OCI-LY7 (cell line): ENCODE results near the gene PLXNA4. TPM values are rescaled to one million over a fixed set of nuclear protein-coding genes. Genes with fewer than 3 reads are reported as not detected.

Experiments
- BruUV-seq: library from RNA; stranded (reverse); fragments of 400-500 nt; replicated peaks from 2 replicates; lab custom pipeline; 2021; lab: Mats Ljungman, UMichigan
- CTCF ChIA-PET: fragments of 300-600 bp; sonication (Branson Sonifier 250); formaldehyde crosslinking; loops from one replicate; lab custom pipeline; 2022; ENCODE audit warnings: antibody characterized with exemption; ENCODE audit not compliant: unreplicated experiment; lab: Charles Lee
- POLR2A ChIA-PET: fragments of 300-600 bp; sonication (Branson Sonifier 250); formaldehyde crosslinking; loops from one replicate; lab custom pipeline; 2022; ENCODE audit warnings: antibody characterized with exemption; lab: Charles Lee
- DNase-seq: peaks from one replicate; pipeline ENCODE4 v3.0.0-alpha.2; 2015; ENCODE audit warnings: low spot score
- H2AFZ ChIP-seq: fragments of 200-600 bp; sonication (generic), shearing (Covaris generic); 2 replicates; pipeline ENCODE4 v1.6.1; 2014; ENCODE audit warnings: mild to moderate bottlenecking, antibody characterized with exemption, low read length, moderate library complexity
- H3K27ac ChIP-seq: fragments of 200-600 bp; sonication (generic); 2 replicates; pipeline ENCODE4 v1.5.1; 2014; ENCODE audit warnings: mixed run types, low read depth, mild to moderate bottlenecking, moderate library complexity, low read length, inconsistent platforms; ENCODE audit not compliant: poor library complexity, severe bottlenecking
- H3K36me3 ChIP-seq: fragments of 200-600 bp; sonication (generic); 2 replicates; pipeline ENCODE4 v1.6.1; 2014; ENCODE audit warnings: mild to moderate bottlenecking, antibody characterized with exemption, low read length, moderate library complexity, mixed read lengths; ENCODE audit not compliant: insufficient read depth
- H3K4me1 ChIP-seq: fragments of 200-600 bp; sonication (generic); 2 replicates; pipeline ENCODE4 v1.5.1; 2014; ENCODE audit warnings: mild to moderate bottlenecking, low read length; ENCODE audit not compliant: insufficient read depth, poor library complexity, severe bottlenecking
- H3K4me2 ChIP-seq: fragments of 200-600 bp; sonication (generic); 2 replicates; pipeline ENCODE4 v1.6.1; 2014; ENCODE audit warnings: mild to moderate bottlenecking, low read length
- H3K4me3 ChIP-seq: fragments of 200-600 bp; sonication (generic); 2 replicates; pipeline ENCODE4 v1.5.1; 2014; ENCODE audit warnings: mild to moderate bottlenecking, low read depth, low read length; ENCODE audit not compliant: poor library complexity, severe bottlenecking
- H3K79me2 ChIP-seq: fragments of 200-600 bp; sonication (generic); 2 replicates; pipeline ENCODE4 v1.6.1; 2016; ENCODE audit warnings: low read depth, mild to moderate bottlenecking, low read length, moderate library complexity, mixed read lengths; ENCODE audit not compliant: insufficient read depth
- H3K9me2 ChIP-seq: fragments of 200-600 bp; sonication (generic); 2 replicates; pipeline ENCODE4 v1.6.1; 2016; ENCODE audit warnings: mild to moderate bottlenecking, low read length, mixed read lengths; ENCODE audit not compliant: insufficient read depth
- H3K9me3 ChIP-seq: fragments of 200-600 bp; sonication (generic); 2 replicates; pipeline ENCODE4 v1.6.1; 2014; ENCODE audit warnings: mild to moderate bottlenecking, mixed run types, low read length, mixed read lengths
- H4K20me1 ChIP-seq: fragments of 200-600 bp; sonication (generic); 2 replicates; pipeline ENCODE4 v1.6.1; 2014; ENCODE audit warnings: mild to moderate bottlenecking, antibody characterized with exemption, low read length, moderate library complexity, mixed read lengths; ENCODE audit not compliant: insufficient read depth
- EZH2phosphoT487 ChIP-seq: fragments of 200-600 bp; sonication (generic); IDR thresholded peaks from 2 replicates; pipeline ENCODE4 v1.6.1; 2018; ENCODE audit warnings: low read depth, borderline replicate concordance, mild to moderate bottlenecking, mixed run types, antibody characterized with exemption, low read length, moderate library complexity, mixed read lengths
- intact Hi-C: fragments of 100-400 bp; cut with micrococcal nuclease; formaldehyde crosslinking; loops from one replicate; pipeline ENCODE4 v1.10.0; 2022; ENCODE audit not compliant: unreplicated experiment
- total RNA-seq, 2 experiments: library from RNA; depleted of rRNA in 1 of 2; stranded (reverse); fragments of >200 nt in 1 of 2; shearing (Covaris generic) in 1 of 2; gene quantifications; 2 replicates each; pipeline ENCODE4 v1.2.3, GENCODE V29; 2014 to 2022
- TF ChIP-seq, protein P1 (sequence below): fragments of 200-600 bp; sonication (generic); conservative IDR thresholded peaks from 2 replicates; pipeline ENCODE4 v1.5.1; 2014; ENCODE audit warnings: mild to moderate bottlenecking, antibody characterized with exemption, low read length, moderate library complexity, mixed read lengths

The PLXNA4 gene
- total RNA-seq, 2 experiments from 2014 or later = not detected

- no peaks in the 10 kb centered on the region for H3K9me2 ChIP-seq
- no peaks in the 10 kb centered on the region for H3K4me1 ChIP-seq
- H3K4me2 ChIP-seq = no peak overlapping the region
- ChIA-PET CTCF (no interaction called here), POLR2A (no interaction called here)
- H3K27ac ChIP-seq = no peak overlapping the region
- no peaks in the 10 kb centered on the region for H3K79me2 ChIP-seq
- no peak overlapping the region for H3K4me3 ChIP-seq
- intact Hi-C loops = no loop called here
- no peak for DNase-seq
- H3K9me3 ChIP-seq = no peaks in the 10 kb centered on the region
- BruUV-seq = no TSS peak
- no peaks in the 10 kb centered on the region for H4K20me1 ChIP-seq
- no peak for TF ChIP-seq EZH2phosphoT487
- TF ChIP-seq, protein P1, sequence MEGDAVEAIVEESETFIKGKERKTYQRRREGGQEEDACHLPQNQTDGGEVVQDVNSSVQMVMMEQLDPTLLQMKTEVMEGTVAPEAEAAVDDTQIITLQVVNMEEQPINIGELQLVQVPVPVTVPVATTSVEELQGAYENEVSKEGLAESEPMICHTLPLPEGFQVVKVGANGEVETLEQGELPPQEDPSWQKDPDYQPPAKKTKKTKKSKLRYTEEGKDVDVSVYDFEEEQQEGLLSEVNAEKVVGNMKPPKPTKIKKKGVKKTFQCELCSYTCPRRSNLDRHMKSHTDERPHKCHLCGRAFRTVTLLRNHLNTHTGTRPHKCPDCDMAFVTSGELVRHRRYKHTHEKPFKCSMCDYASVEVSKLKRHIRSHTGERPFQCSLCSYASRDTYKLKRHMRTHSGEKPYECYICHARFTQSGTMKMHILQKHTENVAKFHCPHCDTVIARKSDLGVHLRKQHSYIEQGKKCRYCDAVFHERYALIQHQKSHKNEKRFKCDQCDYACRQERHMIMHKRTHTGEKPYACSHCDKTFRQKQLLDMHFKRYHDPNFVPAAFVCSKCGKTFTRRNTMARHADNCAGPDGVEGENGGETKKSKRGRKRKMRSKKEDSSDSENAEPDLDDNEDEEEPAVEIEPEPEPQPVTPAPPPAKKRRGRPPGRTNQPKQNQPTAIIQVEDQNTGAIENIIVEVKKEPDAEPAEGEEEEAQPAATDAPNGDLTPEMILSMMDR = no peak
- H2AFZ ChIP-seq = no peak overlapping the region
- H3K36me3 ChIP-seq = no peaks in the 10 kb centered on the region
Measured at GRCh38 chr7:132430041-132430855, 146.0 kb downstream of the PLXNA4 start.

GRCh38 chr7:132429181-132429580, 147.1 kb downstream of the PLXNA4 start:
- CTCF ChIA-PET = no interaction called here
- no peaks in the 10 kb centered on the region for H3K9me2 ChIP-seq
- intact Hi-C loops = no loop called here
- BruUV-seq = no TSS peak
- H3K9me3 ChIP-seq = no peaks in the 10 kb centered on the region
- H4K20me1 ChIP-seq = no peaks in the 10 kb centered on the region
- H3K27ac ChIP-seq = no peak overlapping the region
- no peak for DNase-seq
- H3K4me3 ChIP-seq = no peak overlapping the region
- POLR2A ChIA-PET = no interaction called here
- no peak overlapping the region for H2AFZ ChIP-seq
- H3K79me2 ChIP-seq = no peaks in the 10 kb centered on the region
- no peak overlapping the region for H3K4me2 ChIP-seq
- no peaks in the 10 kb centered on the region for H3K4me1 ChIP-seq
- no peaks in the 10 kb centered on the region for H3K36me3 ChIP-seq
- TF ChIP-seq, protein P1 = no peak
- no peak for TF ChIP-seq EZH2phosphoT487

- intact Hi-C loops = no loop called here
- H3K4me1 ChIP-seq = no peaks in the 10 kb centered on the region
- DNase-seq = no peak
- ChIA-PET POLR2A (no interaction called here), CTCF (no interaction called here)
- no peak overlapping the region for H3K4me2 ChIP-seq
- H3K36me3 ChIP-seq = no peaks in the 10 kb centered on the region
- H4K20me1 ChIP-seq = no peaks in the 10 kb centered on the region
- TF ChIP-seq EZH2phosphoT487 = no peak
- TF ChIP-seq, protein P1 = no peak
- no peak overlapping the region for H2AFZ ChIP-seq
- H3K27ac ChIP-seq = no peak overlapping the region
- no peaks in the 10 kb centered on the region for H3K9me3 ChIP-seq
- BruUV-seq = no TSS peak
- H3K4me3 ChIP-seq = no peak overlapping the region
- no peaks in the 10 kb centered on the region for H3K79me2 ChIP-seq
- no peaks in the 10 kb centered on the region for H3K9me2 ChIP-seq
Measured at GRCh38 chr7:132428247-132428919, 147.9 kb downstream of the PLXNA4 start.
